Mammary epithelial cell (primary cell): ENCODE results near the gene DDX47.

Experiments used
- EZH2 ChIP-seq: IDR thresholded peaks from 2 replicates; pipeline ENCODE4 v1.6.1; 2012; ENCODE audit warnings: low read length, inconsistent platforms, borderline replicate concordance
- TF ChIP-seq, protein P1 (sequence below), 2 donors: IDR thresholded peaks in 1 of 2; conservative IDR thresholded peaks in 1 of 2; 2 replicates each; pipeline ENCODE4 v1.5.1; 2011 to 2012; ENCODE audit warnings: inconsistent platforms in 2 of 2, low read length in 2 of 2, mild to moderate bottlenecking in 2 of 2, control low read depth in 1 of 2, low read depth in 1 of 2; ENCODE audit not compliant: insufficient read depth in 1 of 2; ENCODE audit errors: extremely low read depth in 1 of 2

DNA sequence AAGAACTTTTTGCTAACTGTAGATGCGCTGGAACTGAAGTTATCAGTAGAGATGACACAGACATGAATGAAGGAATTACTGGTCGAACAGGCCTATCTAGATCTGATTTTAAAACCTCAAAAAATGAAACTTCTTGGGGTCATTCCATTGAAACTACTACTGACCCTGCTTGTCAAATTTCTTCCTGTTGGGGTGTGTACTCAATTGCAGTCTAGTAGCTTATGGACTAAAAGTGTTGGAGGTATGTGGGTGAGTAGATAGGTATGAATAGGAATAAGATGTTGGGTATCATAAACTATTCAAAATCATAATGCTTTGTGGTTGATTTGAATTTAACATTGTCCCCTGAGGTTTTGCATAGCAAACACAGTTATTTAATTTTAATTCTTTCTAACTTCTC is 18.5 kb upstream of the DDX47 start:
- TF ChIP-seq, protein P1, sequence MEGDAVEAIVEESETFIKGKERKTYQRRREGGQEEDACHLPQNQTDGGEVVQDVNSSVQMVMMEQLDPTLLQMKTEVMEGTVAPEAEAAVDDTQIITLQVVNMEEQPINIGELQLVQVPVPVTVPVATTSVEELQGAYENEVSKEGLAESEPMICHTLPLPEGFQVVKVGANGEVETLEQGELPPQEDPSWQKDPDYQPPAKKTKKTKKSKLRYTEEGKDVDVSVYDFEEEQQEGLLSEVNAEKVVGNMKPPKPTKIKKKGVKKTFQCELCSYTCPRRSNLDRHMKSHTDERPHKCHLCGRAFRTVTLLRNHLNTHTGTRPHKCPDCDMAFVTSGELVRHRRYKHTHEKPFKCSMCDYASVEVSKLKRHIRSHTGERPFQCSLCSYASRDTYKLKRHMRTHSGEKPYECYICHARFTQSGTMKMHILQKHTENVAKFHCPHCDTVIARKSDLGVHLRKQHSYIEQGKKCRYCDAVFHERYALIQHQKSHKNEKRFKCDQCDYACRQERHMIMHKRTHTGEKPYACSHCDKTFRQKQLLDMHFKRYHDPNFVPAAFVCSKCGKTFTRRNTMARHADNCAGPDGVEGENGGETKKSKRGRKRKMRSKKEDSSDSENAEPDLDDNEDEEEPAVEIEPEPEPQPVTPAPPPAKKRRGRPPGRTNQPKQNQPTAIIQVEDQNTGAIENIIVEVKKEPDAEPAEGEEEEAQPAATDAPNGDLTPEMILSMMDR (conservative IDR thresholded peaks at IDR 0.05 in 1 of 2, IDR thresholded peaks at IDR 0.05 in 1 of 2; ENCODE audit: extremely low read depth in 1 of 2, insufficient read depth in 1 of 2, low read depth in 1 of 2, low read length in 2 of 2): no peak
- TF ChIP-seq EZH2: no peak
